ENCODE data around the gene TUBA4B.

DNA sequence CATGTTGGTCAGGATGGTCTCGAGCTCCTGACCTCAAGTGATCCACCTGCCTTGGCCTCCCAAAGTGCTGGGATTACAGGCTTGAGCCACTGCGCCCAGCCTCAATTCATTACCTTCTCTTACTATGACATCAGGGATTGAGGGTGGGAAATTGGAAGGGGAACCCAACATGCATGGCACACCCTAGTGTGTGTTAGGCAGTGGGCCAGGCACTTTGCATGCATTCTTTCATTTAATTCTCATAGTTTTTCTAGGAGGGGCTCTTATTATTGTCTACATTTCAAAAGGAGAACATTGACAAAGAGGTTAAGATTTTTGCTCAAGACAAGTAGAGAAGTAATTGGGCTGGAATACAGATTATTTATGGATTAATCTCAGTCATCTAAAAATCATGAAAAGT lies 15.3 kb downstream of the TUBA4B start:
- TF ChIP-seq CTCF (IDR thresholded peaks at IDR 0.05) (no peak), POLR2A (IDR thresholded peaks at IDR 0.05) (no peak)
